HEK293 (cell line): Measurements from ENCODE around the gene KANK2.

Experiments used
- GLIS1 ChIP-seq: fragments of 450-650 bp; formaldehyde crosslinking; IDR thresholded peaks from 2 replicates; pipeline ENCODE4 v1.5.1; 2016; ENCODE audit warnings: missing biosample characterization, missing genetic modification characterization
- KLF10 ChIP-seq: fragments of 450-650 bp; IDR thresholded peaks from 2 replicates; pipeline ENCODE4 v1.5.1; 2018; ENCODE audit warnings: missing biosample characterization, mild to moderate bottlenecking, missing genetic modification characterization
- SP7 ChIP-seq: fragments of 450-650 bp; formaldehyde crosslinking; IDR thresholded peaks from 2 replicates; pipeline ENCODE4 v1.5.1; 2016; ENCODE audit warnings: missing biosample characterization, missing genetic modification characterization
- YY1 ChIP-seq: fragments of 450-650 bp; formaldehyde crosslinking; IDR thresholded peaks from 2 replicates; pipeline ENCODE4 v1.5.1; 2018; ENCODE audit warnings: missing biosample characterization, missing genetic modification characterization
- ZBTB48 ChIP-seq: fragments of 450-650 bp; formaldehyde crosslinking; IDR thresholded peaks from 2 replicates; pipeline ENCODE4 v1.5.1; 2016; ENCODE audit warnings: missing biosample characterization, missing genetic modification characterization
- ZBTB8A ChIP-seq: fragments of 450-650 bp; formaldehyde crosslinking; IDR thresholded peaks from 2 replicates; pipeline ENCODE4 v1.5.1; 2016; ENCODE audit warnings: missing biosample characterization, missing genetic modification characterization
- ZFP3 ChIP-seq: fragments of 450-650 bp; formaldehyde crosslinking; IDR thresholded peaks from 2 replicates; pipeline ENCODE4 v1.5.1; 2016; ENCODE audit warnings: low read depth, missing biosample characterization, missing genetic modification characterization
- ZNF146 ChIP-seq: fragments of 450-650 bp; formaldehyde crosslinking; IDR thresholded peaks from 2 replicates; pipeline ENCODE4 v1.5.1; 2016; ENCODE audit warnings: missing biosample characterization, missing genetic modification characterization
- ZNF2 ChIP-seq: fragments of 450-650 bp; formaldehyde crosslinking; IDR thresholded peaks from 2 replicates; pipeline ENCODE4 v1.5.1; 2016; ENCODE audit warnings: missing biosample characterization, missing genetic modification characterization
- ZNF335 ChIP-seq: fragments of 450-650 bp; formaldehyde crosslinking; conservative IDR thresholded peaks from 2 replicates; pipeline ENCODE4 v1.5.1; 2016; ENCODE audit warnings: missing biosample characterization, missing genetic modification characterization
- ZNF561 ChIP-seq: fragments of 450-650 bp; IDR thresholded peaks from 2 replicates; pipeline ENCODE4 v1.5.1; 2018; ENCODE audit warnings: missing biosample characterization, missing genetic modification characterization, borderline replicate concordance
- ZNF707 ChIP-seq: fragments of 450-650 bp; formaldehyde crosslinking; IDR thresholded peaks from 2 replicates; pipeline ENCODE4 v1.5.1; 2016; ENCODE audit warnings: missing biosample characterization, missing genetic modification characterization
- ZNF76 ChIP-seq: fragments of 450-650 bp; formaldehyde crosslinking; IDR thresholded peaks from 2 replicates; pipeline ENCODE4; 2016; ENCODE audit warnings: low read depth, missing biosample characterization, missing genetic modification characterization, borderline replicate concordance
- ZSCAN30 ChIP-seq: fragments of 450-650 bp; IDR thresholded peaks from 2 replicates; pipeline ENCODE4 v1.5.1; 2018; ENCODE audit warnings: missing biosample characterization, mild to moderate bottlenecking, missing genetic modification characterization, moderate library complexity
- TF ChIP-seq, protein P1 (sequence below): fragments of 450-650 bp; IDR thresholded peaks from 2 replicates; pipeline ENCODE4 v1.5.1; 2018; ENCODE audit warnings: missing biosample characterization, missing genetic modification characterization
- TF ChIP-seq, protein P2 (sequence below): fragments of 450-650 bp; formaldehyde crosslinking; IDR thresholded peaks from 2 replicates; pipeline ENCODE4 v1.5.1; 2016; ENCODE audit warnings: missing biosample characterization, missing genetic modification characterization
- TF ChIP-seq, protein P3 (sequence below): fragments of 450-650 bp; formaldehyde crosslinking; IDR thresholded peaks from 2 replicates; pipeline ENCODE4 v1.5.0; 2017; ENCODE audit warnings: missing biosample characterization, missing genetic modification characterization, borderline replicate concordance
- TF ChIP-seq, protein P4 (sequence below): fragments of 450-650 bp; formaldehyde crosslinking; IDR thresholded peaks from 2 replicates; pipeline ENCODE4 v1.5.1; 2016; ENCODE audit warnings: missing biosample characterization, missing genetic modification characterization, borderline replicate concordance
- TF ChIP-seq, protein P5 (sequence below): fragments of 450-650 bp; formaldehyde crosslinking; IDR thresholded peaks from 2 replicates; pipeline ENCODE4 v1.5.1; 2016; ENCODE audit warnings: missing biosample characterization, missing genetic modification characterization, borderline replicate concordance
- TF ChIP-seq, protein P6 (sequence below): fragments of 450-650 bp; formaldehyde crosslinking; IDR thresholded peaks from 2 replicates; pipeline ENCODE4 v1.5.1; 2016; ENCODE audit warnings: missing biosample characterization, missing genetic modification characterization
- TF ChIP-seq, protein P7 (sequence below): fragments of 450-650 bp; formaldehyde crosslinking; IDR thresholded peaks from 2 replicates; pipeline ENCODE4 v1.5.1; 2016; ENCODE audit warnings: missing biosample characterization, missing genetic modification characterization
- TF ChIP-seq, protein P8 (sequence below): fragments of 450-650 bp; formaldehyde crosslinking; IDR thresholded peaks from 2 replicates; pipeline ENCODE4 v1.5.1; 2017; ENCODE audit warnings: missing biosample characterization, missing genetic modification characterization

KANK2 gene

DNA sequence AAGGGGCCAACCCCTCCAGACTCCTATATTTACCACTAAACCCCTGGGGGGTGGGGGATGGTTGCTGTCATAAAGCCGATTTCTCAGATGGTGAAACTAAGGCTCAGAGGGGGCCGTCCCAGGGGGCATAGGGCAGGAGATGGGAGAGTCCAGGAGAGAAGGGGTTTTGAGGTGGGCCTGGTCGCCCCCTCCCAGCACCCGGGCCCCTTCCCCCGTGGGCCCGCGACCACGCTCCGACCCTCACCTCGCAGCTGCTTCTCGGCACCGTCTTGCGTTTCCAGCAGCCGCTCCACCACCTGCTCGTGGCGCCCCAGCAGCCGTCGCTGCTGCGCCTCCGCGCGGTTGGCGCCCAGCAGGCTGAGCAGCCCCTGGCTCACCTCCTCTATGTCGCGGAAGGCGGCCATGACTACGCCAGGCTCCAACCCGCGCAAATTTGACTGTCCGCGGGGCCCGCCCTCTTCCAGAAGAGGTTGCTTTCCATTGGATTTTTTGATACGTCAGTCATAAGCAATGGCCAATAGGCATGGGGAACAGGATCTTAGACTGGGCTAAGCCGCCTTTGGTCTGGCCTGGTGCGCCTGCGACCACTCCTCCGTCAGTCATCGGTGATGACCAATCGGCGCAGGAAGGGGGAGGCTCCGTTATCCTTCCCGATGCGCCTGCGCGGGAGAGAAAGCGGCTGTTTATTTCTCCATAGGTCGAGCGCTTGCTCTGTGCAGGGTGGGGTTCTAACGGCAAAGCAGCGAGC lies 41.8 kb downstream of the KANK2 start, which contains the start of gene SPC24 (continued):
- TF ChIP-seq, protein P1, sequence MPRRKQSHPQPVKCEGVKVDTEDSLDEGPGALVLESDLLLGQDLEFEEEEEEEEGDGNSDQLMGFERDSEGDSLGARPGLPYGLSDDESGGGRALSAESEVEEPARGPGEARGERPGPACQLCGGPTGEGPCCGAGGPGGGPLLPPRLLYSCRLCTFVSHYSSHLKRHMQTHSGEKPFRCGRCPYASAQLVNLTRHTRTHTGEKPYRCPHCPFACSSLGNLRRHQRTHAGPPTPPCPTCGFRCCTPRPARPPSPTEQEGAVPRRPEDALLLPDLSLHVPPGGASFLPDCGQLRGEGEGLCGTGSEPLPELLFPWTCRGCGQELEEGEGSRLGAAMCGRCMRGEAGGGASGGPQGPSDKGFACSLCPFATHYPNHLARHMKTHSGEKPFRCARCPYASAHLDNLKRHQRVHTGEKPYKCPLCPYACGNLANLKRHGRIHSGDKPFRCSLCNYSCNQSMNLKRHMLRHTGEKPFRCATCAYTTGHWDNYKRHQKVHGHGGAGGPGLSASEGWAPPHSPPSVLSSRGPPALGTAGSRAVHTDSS (tag by site-specific recombination): no peak
- TF ChIP-seq ZSCAN30 (tag by site-specific recombination) (0 out of 2 replicates have a peak, but pooled peaks have one; percentile 31), GLIS1 (peak; percentile 79), ZNF146 (tag by site-specific recombination) (peak; percentile 52), ZNF707 (no peak), YY1 (tag by site-specific recombination) (peak; percentile 94), ZBTB48 (peak; percentile 34; the same call in 1 of the 2 replicates), ZNF2 (tag by site-specific recombination) (peak; percentile 81; the same call in 1 of the 2 replicates), ZNF76 (peak; percentile 73; the same call in 1 of the 2 replicates), ZBTB8A (tag by site-specific recombination) (peak; percentile 62), ZNF335 (tag by site-specific recombination) (peak; percentile 81), ZFP3 (tag by site-specific recombination) (peak; percentile 95), ZNF561 (tag by site-specific recombination) (peak; percentile 45; the same call in 1 of the 2 replicates), KLF10 (tag by site-specific recombination) (0 out of 2 replicates have a peak, but pooled peaks have one; percentile 41), SP7 (tag by site-specific recombination) (peak; percentile 76)
- TF ChIP-seq, protein P2, sequence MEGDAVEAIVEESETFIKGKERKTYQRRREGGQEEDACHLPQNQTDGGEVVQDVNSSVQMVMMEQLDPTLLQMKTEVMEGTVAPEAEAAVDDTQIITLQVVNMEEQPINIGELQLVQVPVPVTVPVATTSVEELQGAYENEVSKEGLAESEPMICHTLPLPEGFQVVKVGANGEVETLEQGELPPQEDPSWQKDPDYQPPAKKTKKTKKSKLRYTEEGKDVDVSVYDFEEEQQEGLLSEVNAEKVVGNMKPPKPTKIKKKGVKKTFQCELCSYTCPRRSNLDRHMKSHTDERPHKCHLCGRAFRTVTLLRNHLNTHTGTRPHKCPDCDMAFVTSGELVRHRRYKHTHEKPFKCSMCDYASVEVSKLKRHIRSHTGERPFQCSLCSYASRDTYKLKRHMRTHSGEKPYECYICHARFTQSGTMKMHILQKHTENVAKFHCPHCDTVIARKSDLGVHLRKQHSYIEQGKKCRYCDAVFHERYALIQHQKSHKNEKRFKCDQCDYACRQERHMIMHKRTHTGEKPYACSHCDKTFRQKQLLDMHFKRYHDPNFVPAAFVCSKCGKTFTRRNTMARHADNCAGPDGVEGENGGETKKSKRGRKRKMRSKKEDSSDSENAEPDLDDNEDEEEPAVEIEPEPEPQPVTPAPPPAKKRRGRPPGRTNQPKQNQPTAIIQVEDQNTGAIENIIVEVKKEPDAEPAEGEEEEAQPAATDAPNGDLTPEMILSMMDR: peak; percentile 91
- TF ChIP-seq, protein P3, sequence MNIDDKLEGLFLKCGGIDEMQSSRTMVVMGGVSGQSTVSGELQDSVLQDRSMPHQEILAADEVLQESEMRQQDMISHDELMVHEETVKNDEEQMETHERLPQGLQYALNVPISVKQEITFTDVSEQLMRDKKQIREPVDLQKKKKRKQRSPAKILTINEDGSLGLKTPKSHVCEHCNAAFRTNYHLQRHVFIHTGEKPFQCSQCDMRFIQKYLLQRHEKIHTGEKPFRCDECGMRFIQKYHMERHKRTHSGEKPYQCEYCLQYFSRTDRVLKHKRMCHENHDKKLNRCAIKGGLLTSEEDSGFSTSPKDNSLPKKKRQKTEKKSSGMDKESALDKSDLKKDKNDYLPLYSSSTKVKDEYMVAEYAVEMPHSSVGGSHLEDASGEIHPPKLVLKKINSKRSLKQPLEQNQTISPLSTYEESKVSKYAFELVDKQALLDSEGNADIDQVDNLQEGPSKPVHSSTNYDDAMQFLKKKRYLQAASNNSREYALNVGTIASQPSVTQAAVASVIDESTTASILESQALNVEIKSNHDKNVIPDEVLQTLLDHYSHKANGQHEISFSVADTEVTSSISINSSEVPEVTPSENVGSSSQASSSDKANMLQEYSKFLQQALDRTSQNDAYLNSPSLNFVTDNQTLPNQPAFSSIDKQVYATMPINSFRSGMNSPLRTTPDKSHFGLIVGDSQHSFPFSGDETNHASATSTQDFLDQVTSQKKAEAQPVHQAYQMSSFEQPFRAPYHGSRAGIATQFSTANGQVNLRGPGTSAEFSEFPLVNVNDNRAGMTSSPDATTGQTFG: no peak
- TF ChIP-seq, protein P4, sequence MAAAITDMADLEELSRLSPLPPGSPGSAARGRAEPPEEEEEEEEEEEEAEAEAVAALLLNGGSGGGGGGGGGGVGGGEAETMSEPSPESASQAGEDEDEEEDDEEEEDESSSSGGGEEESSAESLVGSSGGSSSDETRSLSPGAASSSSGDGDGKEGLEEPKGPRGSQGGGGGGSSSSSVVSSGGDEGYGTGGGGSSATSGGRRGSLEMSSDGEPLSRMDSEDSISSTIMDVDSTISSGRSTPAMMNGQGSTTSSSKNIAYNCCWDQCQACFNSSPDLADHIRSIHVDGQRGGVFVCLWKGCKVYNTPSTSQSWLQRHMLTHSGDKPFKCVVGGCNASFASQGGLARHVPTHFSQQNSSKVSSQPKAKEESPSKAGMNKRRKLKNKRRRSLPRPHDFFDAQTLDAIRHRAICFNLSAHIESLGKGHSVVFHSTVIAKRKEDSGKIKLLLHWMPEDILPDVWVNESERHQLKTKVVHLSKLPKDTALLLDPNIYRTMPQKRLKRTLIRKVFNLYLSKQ (tag by site-specific recombination): no peak
- TF ChIP-seq, protein P5, sequence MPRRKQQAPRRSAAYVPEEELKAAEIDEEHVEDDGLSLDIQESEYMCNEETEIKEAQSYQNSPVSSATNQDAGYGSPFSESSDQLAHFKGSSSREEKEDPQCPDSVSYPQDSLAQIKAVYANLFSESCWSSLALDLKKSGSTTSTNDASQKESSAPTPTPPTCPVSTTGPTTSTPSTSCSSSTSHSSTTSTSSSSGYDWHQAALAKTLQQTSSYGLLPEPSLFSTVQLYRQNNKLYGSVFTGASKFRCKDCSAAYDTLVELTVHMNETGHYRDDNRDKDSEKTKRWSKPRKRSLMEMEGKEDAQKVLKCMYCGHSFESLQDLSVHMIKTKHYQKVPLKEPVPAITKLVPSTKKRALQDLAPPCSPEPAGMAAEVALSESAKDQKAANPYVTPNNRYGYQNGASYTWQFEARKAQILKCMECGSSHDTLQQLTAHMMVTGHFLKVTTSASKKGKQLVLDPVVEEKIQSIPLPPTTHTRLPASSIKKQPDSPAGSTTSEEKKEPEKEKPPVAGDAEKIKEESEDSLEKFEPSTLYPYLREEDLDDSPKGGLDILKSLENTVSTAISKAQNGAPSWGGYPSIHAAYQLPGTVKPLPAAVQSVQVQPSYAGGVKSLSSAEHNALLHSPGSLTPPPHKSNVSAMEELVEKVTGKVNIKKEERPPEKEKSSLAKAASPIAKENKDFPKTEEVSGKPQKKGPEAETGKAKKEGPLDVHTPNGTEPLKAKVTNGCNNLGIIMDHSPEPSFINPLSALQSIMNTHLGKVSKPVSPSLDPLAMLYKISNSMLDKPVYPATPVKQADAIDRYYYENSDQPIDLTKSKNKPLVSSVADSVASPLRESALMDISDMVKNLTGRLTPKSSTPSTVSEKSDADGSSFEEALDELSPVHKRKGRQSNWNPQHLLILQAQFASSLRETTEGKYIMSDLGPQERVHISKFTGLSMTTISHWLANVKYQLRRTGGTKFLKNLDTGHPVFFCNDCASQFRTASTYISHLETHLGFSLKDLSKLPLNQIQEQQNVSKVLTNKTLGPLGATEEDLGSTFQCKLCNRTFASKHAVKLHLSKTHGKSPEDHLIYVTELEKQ: no peak
- TF ChIP-seq, protein P6, sequence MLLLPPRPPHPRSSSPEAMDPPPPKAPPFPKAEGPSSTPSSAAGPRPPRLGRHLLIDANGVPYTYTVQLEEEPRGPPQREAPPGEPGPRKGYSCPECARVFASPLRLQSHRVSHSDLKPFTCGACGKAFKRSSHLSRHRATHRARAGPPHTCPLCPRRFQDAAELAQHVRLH (tag by site-specific recombination): peak; percentile 68
- TF ChIP-seq, protein P7, sequence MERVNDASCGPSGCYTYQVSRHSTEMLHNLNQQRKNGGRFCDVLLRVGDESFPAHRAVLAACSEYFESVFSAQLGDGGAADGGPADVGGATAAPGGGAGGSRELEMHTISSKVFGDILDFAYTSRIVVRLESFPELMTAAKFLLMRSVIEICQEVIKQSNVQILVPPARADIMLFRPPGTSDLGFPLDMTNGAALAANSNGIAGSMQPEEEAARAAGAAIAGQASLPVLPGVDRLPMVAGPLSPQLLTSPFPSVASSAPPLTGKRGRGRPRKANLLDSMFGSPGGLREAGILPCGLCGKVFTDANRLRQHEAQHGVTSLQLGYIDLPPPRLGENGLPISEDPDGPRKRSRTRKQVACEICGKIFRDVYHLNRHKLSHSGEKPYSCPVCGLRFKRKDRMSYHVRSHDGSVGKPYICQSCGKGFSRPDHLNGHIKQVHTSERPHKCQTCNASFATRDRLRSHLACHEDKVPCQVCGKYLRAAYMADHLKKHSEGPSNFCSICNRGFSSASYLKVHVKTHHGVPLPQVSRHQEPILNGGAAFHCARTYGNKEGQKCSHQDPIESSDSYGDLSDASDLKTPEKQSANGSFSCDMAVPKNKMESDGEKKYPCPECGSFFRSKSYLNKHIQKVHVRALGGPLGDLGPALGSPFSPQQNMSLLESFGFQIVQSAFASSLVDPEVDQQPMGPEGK: peak; percentile 72
- TF ChIP-seq, protein P8, sequence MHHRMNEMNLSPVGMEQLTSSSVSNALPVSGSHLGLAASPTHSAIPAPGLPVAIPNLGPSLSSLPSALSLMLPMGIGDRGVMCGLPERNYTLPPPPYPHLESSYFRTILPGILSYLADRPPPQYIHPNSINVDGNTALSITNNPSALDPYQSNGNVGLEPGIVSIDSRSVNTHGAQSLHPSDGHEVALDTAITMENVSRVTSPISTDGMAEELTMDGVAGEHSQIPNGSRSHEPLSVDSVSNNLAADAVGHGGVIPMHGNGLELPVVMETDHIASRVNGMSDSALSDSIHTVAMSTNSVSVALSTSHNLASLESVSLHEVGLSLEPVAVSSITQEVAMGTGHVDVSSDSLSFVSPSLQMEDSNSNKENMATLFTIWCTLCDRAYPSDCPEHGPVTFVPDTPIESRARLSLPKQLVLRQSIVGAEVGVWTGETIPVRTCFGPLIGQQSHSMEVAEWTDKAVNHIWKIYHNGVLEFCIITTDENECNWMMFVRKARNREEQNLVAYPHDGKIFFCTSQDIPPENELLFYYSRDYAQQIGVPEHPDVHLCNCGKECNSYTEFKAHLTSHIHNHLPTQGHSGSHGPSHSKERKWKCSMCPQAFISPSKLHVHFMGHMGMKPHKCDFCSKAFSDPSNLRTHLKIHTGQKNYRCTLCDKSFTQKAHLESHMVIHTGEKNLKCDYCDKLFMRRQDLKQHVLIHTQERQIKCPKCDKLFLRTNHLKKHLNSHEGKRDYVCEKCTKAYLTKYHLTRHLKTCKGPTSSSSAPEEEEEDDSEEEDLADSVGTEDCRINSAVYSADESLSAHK (tag by site-specific recombination): peak; percentile 38; the same call in 1 of the 2 replicates
